GM21360 (cell line): ENCODE data around the gene DCXR.

Experiments
- ATAC-seq: cut with Tn5 transposase; IDR thresholded peaks from one replicate; pipeline ENCODE4 v1.9.1; 2021; ENCODE audit warnings: mild to moderate bottlenecking, moderate library complexity; ENCODE audit not compliant: unreplicated experiment

Gene DCXR

DNA sequence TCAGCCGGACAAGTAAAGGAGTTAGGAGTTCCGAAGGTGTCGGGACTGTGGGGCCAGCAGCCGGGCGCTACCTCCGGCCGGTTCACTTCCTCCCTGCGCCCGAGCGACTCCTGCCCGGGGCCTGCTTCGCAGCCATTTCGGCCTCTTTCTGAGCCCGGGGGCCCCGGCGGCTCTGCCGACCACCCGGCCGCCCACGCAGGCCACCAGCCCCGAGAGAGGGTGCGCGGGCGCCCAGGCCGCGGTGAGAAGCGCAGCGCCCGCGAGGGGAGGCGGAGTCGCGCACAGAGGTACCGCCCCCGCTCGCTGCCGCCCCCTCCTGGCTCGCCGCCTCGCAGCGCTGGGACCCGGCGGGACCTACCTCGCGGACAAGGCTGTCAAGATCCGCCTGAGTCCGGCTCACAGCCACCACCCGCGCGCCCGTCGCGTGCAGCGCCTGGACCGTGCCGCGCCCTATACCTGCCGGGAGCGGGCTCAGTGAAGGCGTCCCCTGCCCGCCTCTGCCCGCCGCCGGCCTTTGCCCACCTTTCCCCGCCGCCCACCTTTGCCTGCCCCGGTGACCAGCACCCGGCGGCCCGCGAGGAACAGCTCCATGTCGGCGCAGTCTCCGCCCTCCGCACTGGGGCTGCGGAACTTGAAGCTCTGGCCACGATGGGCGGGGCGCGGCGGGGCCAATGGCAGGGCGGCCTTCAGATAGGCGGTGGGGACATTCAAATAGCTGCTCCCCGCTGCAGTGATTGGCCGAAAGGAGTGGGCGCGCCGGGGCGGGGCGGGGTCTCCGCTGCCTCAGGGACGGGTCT, at the start of gene DCXR:
DCXR (minus strand) TSS at position 606 of the 797 bp plus-strand sequence; CDS start at position 591, 15 bp downstream.
- ATAC-seq: peak; percentile 67

- ATAC-seq: no peak
Measured at GRCh38 chr17:82085931-82086764, 48.7 kb upstream of the DCXR start.

- ATAC-seq: no peak
Measured at GRCh38 chr17:82085031-82085861, 47.7 kb upstream of the DCXR start.

DNA sequence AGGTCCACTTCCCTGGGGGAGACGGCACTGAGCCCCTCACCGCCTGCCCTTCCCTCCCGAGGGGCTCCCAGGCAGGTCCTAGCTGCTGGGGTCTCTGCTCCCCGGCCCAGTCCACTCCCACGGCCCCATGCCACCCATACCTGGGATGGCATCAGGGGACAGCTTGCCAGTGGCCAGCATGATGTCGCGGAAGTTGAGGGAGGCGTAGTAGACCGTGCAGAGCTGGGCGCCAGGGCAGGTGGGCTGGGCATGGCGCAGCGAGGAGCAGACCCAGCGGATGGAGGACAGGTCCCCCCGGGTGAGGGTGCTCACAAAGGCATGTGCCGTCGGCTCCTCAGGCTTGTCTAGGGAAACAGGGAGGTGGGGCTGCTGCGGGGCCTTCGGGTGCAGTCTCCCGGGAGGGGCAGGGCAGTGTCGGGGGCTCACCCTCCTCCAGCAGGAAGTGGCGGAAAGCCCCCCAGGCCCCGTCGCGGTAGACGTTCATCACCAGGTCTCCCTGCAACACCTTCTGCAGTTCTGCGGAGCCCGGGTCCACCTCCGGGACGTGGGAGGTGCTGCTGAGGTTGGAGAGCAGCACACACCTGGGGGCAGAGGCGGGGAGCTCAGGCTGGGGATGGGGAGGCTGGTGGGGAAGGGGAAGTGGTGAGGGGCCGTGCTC, 47.0 kb upstream of the DCXR start:
- ATAC-seq: no peak

GRCh38 chr17:82083533-82084359, 46.2 kb upstream of the DCXR start:
- no peak for ATAC-seq

DNA sequence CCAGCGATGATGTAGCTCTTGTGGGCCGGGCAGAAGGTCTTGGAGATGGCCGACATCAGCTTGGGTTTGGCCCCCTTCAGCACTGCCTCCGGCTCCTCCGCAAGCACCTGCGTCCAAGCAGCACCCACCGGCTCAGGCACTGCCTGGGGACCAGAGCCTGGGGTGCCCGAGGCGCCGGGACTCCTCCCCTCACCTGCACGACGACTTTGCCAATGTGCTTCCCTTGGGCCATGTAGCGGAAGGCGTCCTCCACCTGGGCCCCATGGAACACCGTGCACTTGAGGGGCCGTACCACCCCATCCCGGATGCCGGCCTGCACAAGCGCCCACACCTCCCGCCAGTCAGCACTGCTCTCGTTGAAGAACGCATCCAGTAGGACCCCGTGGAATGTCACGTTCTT, 45.5 kb upstream of the DCXR start:
- ATAC-seq: no peak

DNA sequence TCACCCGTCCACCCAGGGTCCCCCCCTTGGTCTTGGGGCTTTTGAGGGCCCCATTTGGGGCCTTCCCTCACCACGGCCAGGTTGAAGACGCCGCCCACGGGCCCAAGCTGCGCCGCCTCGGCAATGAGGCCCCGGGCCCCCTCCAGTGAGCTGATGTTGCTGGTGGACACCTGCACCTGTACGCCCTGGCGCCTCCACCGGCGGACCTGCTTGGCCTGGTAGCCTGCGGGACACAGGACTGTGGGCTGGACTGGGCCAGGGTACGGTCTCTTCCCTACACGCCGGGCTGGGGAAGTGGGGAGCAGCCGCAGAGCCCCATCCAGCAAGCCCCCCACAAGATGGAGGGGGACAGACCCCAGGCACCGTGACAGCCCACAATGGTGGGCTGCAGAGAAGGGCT, 45.0 kb upstream of the DCXR start:
- no peak for ATAC-seq

DNA sequence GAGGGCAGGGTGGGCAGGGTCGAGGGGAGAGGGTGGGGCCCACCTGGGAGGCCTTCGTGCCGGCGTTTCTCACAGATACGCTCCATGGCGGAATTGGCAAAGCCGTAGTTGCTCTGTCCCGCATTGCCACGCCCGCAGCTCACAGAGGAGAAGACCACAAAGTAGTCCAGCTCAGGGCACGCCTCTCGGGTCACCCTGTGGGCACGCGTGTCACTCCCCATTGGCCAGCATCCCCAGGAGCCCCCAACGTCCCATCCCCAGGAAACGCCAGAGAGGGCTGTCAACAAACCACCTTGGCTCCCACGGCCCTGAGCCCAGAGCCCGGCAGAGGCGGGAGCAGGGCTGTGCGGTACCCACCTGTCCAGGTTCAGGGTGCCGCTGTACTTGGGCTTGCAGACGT, 44.5 kb upstream of the DCXR start:
- no peak for ATAC-seq

DNA sequence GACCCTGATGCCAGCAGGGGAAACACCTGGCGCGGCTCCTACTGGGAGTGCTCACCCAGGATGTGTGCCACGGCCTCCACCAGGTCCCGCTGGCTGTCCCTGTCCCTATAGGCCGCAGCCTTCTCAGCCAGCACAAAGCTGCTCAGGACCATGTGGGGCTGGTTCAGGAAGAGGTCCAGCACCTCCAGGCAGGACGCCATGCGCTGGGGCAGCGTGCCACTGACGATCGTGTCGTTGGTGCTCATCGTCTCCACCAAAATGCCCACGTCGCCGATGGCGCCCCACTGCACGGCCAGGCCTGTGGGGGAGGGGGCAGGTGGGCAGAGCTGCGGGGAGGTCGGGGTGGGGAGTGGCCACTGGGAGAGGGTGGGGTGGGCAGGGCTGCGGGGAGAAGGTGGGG, 44.0 kb upstream of the DCXR start:
- ATAC-seq: no peak

DNA sequence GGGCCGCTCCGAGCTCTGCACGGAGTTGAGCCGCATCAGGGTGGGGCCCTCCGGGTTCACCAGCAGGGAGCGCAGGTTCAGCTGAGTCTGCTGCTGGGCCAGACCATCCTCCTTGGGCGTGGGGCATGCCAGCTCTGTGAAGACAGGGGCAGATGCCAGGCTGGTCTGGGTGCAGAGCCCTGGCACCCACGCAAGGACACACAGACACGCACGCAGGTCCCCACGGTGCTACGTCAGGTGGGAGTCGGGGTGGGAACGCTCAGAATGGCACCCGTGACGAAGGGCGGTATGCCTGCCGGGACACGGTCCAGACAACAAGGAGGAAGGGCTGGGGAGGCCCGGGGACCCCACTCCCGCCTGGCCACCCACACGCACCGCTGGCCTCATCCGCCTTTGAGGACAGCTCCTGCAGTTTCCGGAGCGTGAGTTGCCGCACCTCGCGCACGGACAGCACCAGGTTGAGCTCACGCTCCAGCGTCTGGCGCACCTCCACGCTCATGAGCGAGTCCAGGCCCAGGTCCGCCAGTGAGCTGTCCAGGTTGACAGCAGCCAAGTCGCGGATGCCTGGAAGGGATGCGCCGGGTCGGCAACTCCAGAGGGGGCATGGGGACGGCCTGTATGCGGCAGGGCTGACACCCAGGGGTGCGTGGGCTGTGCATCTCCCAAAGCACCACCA, 43.4 kb upstream of the DCXR start:
- no peak for ATAC-seq

DNA sequence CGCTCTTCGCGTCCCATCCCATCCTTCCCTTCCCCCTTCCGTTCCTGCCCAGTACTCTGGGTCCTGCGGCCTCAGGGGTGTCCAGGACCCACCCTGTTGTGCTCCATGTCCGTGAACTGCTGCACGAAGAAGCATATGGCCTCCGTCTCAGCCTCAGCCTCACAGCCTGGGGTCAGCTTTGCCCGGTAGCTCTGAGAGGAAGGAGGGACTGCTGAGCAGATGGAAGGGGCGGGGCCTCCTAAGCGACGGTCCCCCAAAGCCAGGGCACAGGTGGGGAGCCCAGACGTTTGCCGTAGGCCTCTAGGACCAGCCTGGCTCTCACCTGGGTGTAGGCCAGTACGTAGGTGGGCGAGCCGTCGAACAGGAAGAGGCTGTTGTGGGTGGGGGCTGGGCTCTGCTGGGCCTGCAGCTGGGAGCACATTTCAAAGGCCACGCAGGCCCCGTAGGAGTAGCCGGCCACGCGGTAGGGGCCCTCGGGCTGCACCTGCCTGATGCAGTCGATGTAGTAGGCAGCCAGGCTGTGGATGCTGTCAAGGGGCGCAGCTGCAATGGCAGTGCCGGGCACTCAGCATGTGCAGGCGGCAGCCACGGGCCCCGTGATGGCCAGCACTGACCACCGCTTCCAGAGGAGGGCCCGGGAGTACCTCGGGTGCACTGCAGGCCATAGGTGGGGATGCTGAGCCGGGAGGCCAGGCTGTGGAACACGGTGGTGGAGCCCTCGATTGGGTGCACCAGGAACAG, 42.7 kb upstream of the DCXR start:
- no peak for ATAC-seq

DNA sequence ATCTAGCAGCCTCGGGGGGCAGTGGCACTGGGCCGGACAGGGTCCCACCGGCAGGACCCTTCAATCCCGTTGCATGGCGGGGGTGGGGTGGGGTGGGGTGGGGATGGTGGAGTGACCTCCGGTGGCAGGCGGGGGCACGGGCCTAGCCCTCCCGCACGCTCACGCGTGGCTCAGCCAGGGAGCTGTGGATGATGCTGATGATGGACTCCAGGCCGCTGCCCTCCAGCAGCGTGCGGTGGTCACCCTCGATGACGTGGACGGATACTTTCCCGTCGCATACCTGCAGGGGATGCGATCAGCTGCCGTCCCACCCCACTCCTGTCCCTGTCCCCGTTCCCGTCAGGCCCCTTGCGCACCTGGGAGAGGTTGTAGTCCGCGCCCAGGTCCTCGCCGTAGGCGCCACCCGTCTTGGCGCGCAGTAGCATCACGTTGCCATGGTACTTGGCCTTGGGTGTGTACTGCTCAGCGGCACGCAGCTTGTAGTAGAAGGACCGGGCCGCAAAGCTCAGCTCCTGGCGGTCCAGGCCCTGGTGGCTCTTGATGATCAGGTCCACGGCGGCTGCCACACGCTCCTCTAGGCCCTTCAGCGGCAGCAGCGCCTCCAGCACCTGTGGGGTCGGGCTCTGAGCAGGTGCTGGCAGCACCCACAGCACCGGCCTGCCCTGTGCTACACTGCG, 41.6 kb upstream of the DCXR start:
- ATAC-seq: no peak

- no peak for ATAC-seq
Measured at GRCh38 chr17:82078433-82078832, 40.9 kb upstream of the DCXR start.

GRCh38 chr17:82077617-82078358, 40.3 kb upstream of the DCXR start:
- ATAC-seq: no peak

GRCh38 chr17:82076785-82077591, 39.5 kb upstream of the DCXR start:
- no peak for ATAC-seq

GRCh38 chr17:82076018-82076784, 38.7 kb upstream of the DCXR start:
- ATAC-seq: no peak
